DMS114 treated with DMSO at 0.1 percent for 48 hours (cell line): ENCODE data around the gene CFAP68.
A peak's percentile ranks its signal among the peaks of the same experiment; 100 is the strongest.
"Not testable (repeated sequence)": the region's sequence is repeated elsewhere in the genome, so short reads cannot be mapped to it uniquely, and the experiment has no call there.

Source experiments
- DNase-seq: peaks from one replicate; lab custom pipeline; 2025; ENCODE audit not compliant: unreplicated experiment; lab: John Stamatoyannopoulos, UW

Gene CFAP68

DNA sequence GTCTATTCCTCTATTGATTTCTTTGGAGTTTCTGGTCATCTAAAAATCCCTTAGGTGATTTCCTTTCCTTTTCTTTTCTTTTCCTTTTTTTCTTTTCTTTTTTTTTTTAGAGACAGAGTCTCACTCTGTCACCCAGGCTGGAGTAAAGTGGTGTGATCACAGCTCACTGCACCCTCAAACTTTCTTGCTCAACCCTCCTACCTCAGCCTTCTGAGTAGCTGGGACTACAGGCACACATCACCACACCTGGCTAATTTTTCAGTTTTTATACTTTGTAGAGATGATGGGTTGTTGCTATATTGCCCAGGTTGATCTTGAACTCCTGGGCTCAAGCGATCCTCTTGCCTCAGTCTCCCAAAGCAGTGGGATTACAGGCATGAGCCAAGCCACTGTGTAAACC lies 37.4 kb downstream of the CFAP68 start:
- DNase-seq, result no peak

- DNase-seq, result no peak
These were observed 38.0 kb downstream of the CFAP68 start for GRCh38 chr11:111917312-111917711.

DNA sequence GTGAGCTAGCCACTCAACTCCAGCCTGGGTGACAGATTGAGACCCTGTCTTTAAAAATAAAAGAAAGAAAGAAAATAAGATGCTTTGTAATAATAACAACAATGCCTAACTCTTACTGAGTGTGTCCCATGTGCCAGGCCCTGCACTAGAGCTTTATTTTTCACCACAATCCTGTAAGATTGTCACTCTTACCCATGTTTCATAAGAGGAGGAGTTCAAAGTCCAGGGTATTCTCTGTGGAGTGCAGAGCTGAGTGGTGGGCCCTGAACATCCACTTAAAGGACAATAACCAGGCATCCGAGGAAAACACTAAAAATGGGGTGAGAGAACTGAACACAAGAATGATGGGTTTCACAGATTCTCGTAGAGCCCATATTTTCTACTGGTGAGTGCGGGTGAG lies 38.4 kb downstream of the CFAP68 start:
- DNase-seq, result no peak

DNA sequence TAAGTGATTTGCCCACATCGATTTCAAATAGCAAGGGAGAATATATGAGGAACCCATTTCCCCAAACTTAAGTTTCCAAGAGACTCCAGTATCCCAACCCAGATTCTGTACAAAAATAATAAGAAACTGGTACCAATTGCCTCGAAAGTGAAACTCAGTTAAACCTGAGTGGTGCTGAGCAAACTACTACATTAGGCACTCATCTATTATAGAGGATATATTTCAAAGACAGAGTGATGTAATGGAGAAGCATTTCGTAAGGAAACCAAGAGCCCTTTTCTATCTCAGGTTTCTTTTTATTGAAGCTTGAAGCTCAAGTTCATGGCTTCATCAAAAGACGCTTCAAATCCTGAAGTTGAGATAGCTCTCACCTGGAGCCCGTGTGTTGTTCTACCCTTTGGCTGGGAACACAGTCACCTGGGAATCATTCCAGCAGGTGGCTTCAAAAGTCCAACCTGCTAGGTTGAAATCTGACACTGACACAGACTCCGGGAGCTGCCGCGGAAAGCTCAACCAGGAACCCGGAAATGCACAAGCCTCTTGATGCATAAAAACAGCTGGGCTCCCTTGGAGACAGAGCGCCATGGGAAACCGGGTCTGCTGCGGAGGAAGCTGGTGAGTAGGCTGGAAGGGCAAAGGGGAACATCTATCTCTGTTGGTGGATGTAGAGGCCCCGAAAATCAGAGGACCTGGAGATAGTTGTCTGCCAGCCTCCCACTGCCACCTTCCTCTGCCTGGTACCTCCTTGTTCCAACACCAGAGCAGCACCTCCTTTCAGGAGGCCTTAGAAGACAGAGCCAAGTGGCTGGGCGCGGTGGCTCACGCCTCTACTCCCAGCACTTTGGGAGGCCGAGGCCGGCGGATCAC lies 39.3 kb downstream of the CFAP68 start, which contains the start of gene C11orf52:
C11orf52 (plus strand) TSS at position 524 of the 867 bp plus-strand sequence; CDS start at position 584, 60 bp downstream.
- no peak for DNase-seq

DNA sequence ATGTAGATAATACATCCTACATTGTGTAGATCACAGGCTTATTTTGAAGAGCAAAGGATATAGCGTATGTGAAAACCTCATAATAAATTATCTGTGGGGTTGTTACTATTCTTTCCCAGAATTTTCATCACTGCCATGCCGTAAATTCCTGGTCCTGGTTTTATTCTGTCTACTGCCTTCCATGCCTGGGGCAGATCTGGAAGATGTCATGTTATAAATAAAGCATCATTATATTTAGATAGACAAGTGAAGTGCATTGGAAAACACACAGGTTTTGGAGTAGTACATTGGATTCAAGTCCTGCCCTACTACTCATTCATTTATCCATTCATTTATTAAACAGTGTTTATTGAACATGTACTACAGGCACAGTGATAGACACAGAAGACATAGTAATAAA lies 41.6 kb downstream of the CFAP68 start:
- no peak for DNase-seq

DNA sequence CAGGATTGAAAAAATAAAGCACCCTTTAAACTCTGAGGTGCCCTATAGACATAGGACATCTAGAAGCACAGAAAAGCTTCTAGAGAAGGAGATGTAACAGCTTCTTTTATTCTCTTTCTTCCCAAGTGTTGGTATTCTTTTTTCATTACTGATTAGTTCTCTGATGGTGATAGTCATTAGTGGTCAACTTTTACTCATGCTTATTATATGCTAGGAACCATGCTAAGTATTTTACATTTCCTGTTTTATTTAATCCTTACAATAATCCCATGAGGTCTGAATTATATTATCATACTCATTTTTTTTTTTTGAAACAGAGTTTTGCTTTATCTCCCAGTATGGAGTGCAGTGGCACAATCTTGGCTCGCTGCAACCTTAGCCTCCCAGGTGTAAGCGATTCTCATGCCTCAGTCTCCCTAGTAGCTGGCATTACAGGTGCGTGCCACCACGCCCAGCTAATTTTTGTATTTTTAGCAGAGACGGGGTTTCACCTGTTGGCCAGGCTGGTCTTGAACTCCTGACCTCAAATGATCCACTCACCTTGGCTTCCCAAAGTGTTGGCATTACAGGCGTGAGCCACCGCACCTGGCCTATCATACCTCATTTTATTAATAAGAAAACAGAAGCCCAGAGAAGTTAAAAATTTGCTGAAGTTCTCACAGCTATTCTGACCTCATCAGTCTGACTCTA lies 42.3 kb downstream of the CFAP68 start:
- DNase-seq, result no peak

- DNase-seq, result no peak
These were observed 43.5 kb downstream of the CFAP68 start for GRCh38 chr11:111922803-111923202.

DNA sequence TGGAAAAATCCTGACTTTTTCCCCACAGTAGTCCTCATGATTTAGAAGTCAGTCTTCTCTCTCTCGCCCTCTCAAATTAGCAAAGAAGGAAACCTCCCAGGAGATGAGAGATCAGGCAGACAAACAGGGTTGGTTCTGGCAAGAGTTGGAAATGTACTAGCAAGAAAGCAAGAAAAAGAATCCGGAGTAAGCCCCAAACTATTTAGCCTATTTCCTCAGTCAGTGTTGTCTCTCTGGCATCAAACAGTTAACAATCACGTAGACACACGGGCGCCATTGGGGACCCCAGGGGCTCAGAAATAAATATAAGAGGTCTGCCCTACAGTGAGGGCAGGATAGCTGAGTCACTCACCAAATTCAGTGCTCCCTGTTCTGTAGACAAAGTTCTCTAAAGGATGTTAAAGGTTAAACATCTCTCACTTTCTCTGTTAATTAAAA lies 44.0 kb downstream of the CFAP68 start:
- DNase-seq, result no peak

DNA sequence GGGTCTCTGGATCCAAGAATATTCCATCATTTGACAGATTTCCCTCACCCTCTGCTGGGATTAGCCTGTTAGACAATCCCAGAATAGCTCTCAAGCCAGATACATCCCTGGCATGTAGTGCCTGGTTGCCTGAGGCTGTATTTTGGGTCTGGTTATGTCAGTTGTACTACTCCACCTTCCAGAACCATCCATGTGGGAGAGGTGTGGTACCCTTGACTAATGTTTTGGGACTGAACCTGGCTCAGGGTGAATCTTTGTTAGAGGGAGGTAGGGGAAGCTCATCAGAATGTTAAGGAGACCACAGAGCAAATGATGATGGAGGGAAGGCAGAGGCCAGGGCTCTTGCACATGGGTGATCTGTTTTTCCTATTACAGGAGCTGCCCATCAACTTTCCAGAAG lies 44.6 kb downstream of the CFAP68 start:
- no peak for DNase-seq

- no peak for DNase-seq
These were observed 46.6 kb downstream of the CFAP68 start for GRCh38 chr11:111925953-111926352.

DNA sequence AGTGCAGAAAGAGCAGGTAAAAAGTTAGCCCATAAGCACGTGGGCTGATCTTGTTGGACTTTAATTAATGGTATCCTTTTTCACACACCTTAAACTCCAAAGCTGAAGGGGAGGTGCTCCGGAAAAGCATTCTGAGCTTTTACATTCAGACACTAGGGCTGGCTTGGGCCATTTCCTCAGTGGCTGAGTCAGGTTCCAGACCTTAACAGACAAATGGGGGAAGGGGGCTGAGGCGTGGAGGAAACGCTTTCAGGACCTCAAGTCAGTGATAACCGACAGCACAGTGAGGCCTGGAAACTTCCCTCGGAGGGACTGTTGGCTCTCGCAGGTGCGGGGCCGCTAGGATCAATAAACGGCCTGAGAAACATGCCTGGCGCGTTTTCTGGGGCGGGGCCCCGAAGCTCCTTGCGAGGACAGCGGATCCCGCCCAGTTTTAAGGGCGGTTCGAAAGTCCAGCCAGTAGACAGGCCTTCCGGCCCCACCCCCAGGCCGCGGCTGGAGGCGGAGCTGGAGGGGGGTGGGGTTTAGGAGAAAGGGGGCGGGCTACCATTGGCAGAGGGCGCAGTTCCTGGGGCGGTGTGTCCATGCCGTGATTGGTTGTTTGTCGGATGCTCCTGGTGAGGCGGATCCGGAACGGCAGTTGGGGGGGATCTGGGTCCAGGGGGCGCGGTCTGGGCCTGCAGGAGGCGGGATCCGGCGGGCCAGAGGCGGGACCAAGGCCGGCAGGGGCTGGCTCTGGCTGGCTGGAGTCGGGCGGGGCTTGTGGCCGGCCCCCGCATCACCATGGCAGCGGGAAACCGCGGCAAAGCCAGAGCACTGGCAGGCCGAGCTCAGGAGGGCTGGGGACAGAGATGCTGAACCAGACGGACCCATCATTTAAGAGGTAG lies 47.4 kb downstream of the CFAP68 start:
- peak; percentile 82 for DNase-seq

GRCh38 chr11:111930472-111930871 lies 51.1 kb downstream of the CFAP68 start:
- DNase-seq, result no peak

GRCh38 chr11:111932611-111932950 lies 53.2 kb downstream of the CFAP68 start:
- DNase-seq, result no peak

- not testable (repeated sequence) for DNase-seq
These were observed 53.8 kb downstream of the CFAP68 start for GRCh38 chr11:111933176-111933575.

DNA sequence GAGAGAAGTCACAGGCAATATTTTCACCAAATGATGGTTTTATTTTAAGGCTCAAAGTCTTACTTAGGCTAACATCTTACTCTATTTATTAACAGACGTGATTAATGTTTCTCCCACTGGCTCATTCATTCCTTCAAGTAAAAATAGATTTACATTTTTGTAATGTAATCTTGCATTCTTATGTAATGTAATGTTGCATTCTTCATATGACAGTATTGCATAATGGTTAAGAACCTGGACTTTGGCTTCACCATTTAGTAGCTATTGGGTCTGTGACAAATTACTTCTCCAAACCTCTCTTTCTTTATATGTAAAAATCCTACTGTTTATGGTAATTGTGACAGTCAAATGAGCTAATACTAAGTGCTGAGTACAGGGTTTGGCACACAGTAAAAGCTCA lies 54.5 kb downstream of the CFAP68 start:
- no peak for DNase-seq

GRCh38 chr11:111934306-111934705 lies 55.0 kb downstream of the CFAP68 start:
- no peak for DNase-seq
